GM21515 (cell line): ENCODE results near the gene DCC.
"Not testable (repeated sequence)": the region's sequence is repeated elsewhere in the genome, so short reads cannot be mapped to it uniquely, and the experiment has no call there.

Experiments used
- ATAC-seq: cut with Tn5 transposase; IDR thresholded peaks from one replicate; pipeline ENCODE4 v1.9.1; 2021; ENCODE audit not compliant: unreplicated experiment

Gene DCC

DNA sequence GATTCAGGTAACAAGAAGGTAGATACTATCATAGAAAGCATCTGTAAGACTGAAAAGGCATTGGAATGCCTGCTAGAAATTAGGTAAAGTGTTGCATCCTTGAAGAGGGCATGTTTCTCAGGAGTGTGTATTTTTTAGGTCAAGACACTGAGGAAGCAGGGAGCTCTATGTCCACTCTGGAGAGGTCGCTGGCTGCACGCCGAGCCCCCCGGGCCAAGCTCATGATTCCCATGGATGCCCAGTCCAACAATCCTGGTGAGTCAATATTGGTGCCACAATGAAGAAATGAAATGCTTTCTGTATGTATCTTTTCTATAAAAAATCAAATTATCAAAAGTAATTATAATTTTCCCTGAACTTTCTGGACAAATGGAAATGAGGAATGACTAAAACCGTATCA lies 1127.8 kb downstream of the DCC start:
- no peak for ATAC-seq

DNA sequence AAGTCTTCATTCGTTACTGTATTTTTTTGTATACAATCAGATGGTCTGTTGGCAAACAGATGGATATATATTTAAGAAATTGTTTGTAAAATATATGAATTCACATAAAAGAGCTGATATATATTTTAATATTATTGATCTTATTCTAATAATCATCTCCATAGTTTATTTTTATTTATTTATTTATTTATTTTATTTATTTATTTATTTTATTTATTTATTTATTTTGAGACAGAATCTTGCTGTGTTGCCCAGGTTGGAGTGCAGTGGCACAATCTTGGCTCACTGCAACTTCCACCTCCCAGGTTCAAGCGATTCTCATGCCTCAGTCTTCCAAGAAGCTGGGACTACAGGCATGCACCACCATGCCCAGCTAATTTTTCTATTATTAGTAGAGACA lies 1128.2 kb downstream of the DCC start:
- not testable (repeated sequence) for ATAC-seq

GRCh38 chr18:53472546-53472945 lies 1132.5 kb downstream of the DCC start:
- ATAC-seq = no peak

- ATAC-seq = no peak
Observed at GRCh38 chr18:53478155-53478554, 1138.2 kb downstream of the DCC start.

DNA sequence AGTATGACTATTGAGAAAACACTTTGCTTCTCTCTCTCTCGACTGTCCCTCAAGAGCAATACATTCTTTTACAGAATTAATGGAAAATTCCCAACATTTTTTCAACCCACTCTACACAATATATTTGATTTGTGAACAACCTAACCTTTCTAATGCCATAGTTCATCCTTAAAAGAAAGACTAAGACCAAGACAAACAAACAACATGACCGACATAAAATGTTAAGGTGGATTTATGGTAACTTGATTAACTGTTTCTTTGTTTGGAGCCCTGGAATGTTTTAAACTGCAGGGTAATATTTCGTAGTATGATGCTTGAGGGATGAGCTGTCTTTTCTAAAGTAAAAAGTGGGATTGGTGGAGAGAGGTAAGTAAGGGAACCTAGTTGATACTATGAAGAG lies 1146.3 kb downstream of the DCC start:
- ATAC-seq = no peak

- ATAC-seq = no peak
Observed at GRCh38 chr18:53489266-53489665, 1149.3 kb downstream of the DCC start.

DNA sequence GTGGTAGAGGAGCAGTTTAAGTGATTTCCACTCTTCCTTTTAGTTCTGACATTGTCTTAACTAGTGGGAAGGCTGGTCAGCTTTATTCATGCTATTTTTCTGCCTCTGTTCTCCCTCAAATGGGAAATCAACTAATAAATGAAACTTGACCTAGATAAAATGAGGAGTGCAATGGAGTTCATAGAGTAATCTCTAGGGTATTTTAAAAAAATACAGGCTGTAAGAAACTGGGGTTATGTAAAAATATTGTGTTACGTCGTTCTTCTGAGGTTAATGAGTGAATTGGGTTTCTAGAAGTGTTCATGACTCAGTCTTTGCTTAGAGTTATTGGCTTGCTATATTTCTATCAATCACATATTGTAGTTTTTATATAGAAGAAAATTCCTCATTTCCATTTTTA lies 1150.0 kb downstream of the DCC start:
- ATAC-seq = no peak

GRCh38 chr18:53496028-53496427 lies 1156.0 kb downstream of the DCC start:
- no peak for ATAC-seq

DNA sequence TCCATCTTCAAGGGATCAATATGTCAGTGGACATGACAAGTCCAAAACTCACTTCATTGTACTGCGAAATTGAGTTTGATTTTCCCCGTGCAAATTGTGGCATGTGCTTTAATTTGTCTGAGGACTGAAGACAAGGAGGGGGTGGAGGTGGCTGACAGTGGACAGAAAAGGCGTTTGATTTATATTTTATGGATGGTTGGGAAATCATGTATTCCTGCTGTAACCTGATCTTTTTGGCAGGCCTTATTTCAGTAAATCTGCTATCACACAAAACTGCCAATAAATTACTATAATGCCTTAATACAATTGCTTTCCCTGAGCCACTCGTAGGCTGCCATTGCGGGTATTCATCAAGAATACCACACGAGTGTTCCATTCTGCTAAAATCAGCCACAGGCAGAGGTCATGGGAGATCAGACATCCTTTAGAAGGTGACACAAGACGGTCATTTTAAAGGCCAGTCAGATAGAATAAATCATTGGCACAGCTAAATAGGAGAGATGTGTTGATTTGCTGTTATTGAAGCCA lies 1164.0 kb downstream of the DCC start:
- no peak for ATAC-seq

DNA sequence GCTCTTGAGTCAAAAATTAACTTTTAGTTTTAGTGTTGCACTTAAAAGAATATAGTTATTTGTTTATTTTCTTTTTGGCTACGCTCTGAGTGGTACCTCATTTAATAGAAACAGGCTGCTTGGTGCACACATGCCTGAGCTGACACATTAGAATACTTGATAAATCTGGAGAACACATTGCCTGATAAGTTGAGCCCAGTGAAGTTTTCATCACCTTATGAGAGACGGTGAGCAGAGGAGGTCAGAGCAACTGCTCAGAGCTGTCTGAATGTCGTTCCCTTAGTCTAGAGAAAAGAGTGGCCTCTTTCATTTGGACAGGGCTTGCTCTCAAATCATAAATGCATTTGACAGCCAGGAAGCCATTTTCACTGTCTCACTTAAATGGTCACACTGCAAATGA lies 1168.5 kb downstream of the DCC start:
- ATAC-seq = no peak

DNA sequence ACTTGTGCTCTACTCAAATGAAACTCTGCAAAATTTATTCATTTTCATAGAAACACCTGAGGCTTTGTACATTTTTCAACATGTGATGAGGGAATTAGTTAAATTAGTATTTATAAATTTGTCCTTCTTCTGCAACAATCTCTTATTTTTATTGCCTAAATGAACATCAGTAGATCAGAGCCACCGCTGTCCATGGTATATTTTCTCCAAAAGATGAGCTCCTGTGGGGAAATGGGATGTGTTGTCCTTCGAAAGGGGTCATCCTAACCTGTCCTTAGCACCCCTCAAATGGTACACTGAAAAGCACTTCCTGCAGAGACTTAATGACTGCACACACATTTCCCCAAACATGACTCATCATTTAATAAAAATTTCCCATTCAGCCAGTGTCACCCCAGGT lies 1169.9 kb downstream of the DCC start:
- ATAC-seq = no peak

DNA sequence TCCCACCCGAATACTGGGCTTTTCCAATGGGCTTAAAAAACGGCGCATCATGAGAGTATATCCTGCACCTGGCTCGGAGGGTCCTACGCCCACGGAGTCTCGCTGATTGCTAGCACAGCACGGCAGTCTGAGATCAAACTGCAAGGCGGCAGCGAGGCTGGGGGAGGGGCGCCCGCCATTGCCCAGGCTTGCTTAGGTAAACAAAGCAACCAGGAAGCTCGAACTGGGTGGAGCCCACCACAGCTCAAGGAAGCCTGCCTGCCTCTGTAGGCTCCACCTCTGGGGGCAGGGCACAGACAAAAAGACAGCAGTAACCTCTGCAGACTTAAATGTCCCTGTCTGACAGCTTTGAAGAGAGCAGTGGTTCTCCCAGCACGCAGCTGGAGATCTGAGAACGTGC lies 1171.7 kb downstream of the DCC start:
- ATAC-seq = not testable (repeated sequence)

GRCh38 chr18:53521068-53521467 lies 1181.1 kb downstream of the DCC start:
- no peak for ATAC-seq

- ATAC-seq = no peak
Observed at GRCh38 chr18:53526101-53526870, 1186.3 kb downstream of the DCC start.

GRCh38 chr18:53527365-53527764 lies 1187.4 kb downstream of the DCC start:
- no peak for ATAC-seq

GRCh38 chr18:53531187-53531586 lies 1191.2 kb downstream of the DCC start:
- no peak for ATAC-seq

- no peak for ATAC-seq
Observed at GRCh38 chr18:53531896-53532295, 1191.9 kb downstream of the DCC start.

GRCh38 chr18:53534203-53534602 lies 1194.2 kb downstream of the DCC start:
- ATAC-seq = no peak

GRCh38 chr18:53534695-53535094 lies 1194.7 kb downstream of the DCC start:
- ATAC-seq = no peak

DNA sequence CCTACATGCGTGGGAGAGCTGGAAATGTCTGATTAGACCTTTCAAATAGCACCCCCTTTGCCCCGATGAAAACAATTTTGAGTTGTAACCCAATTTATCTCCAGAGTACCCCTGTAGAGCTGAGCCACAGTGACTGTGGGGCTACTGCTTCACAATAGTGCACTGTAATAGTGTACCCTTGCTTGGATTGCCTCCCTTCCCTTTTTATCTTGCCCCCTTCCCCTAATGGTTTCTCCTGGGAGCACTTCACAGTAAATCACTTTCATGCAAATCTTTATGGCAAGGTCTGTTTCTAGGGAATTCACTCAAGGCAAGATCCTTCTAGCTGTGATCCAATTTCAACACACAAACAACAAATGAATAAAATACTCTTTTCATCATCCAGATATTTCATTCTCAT lies 1196.9 kb downstream of the DCC start:
- no peak for ATAC-seq

- ATAC-seq = no peak
Observed at GRCh38 chr18:53541924-53542323, 1201.9 kb downstream of the DCC start.

GRCh38 chr18:53543711-53544110 lies 1203.7 kb downstream of the DCC start:
- no peak for ATAC-seq

DNA sequence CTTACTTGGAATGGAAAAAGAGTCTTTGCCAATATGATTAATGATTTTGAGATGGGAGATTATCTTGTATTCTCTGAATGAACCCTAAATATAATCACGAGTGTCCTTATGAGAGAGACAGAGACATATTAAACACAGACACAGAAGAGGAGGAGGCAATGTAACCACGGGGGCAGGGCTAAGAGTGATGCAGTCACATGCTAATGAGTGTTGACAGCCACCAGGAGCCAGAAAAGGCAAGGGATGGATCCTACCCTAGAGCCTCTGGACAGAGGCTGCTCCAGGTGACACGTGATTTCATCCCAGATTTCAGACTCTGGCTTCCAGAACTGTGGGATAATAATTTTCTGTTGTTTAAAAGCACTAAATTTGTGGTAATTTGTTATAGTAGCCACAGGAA lies 1204.9 kb downstream of the DCC start:
- ATAC-seq = no peak
